IPS-20b (cell line): Measurements from ENCODE around the gene NPW.

Experiments used
- H3K27ac ChIP-seq: one replicate; pipeline ENCODE4 v1.5.1; 2013; ENCODE audit warnings: low read length
- H3K27me3 ChIP-seq: 2 replicates; pipeline ENCODE4 v1.6.1; 2013; ENCODE audit warnings: mild to moderate bottlenecking, low read length, inconsistent platforms; ENCODE audit not compliant: insufficient read depth
- H3K36me3 ChIP-seq: 2 replicates; pipeline ENCODE4 v1.6.1; 2013; ENCODE audit warnings: low read depth, mild to moderate bottlenecking, inconsistent platforms, low read length, moderate library complexity; ENCODE audit not compliant: insufficient read depth
- H3K4me1 ChIP-seq: 2 replicates; pipeline ENCODE4 v1.6.1; 2013; ENCODE audit warnings: mild to moderate bottlenecking, control low read depth, inconsistent platforms, low read length, moderate library complexity; ENCODE audit not compliant: insufficient read depth
- H3K4me3 ChIP-seq: 2 replicates; pipeline ENCODE4 v1.5.1; 2013; ENCODE audit warnings: mild to moderate bottlenecking, low read length, inconsistent platforms
- H3K9ac ChIP-seq: 2 replicates; pipeline ENCODE4 v1.6.1; 2013; ENCODE audit warnings: low read depth, mild to moderate bottlenecking, inconsistent platforms, low read length, moderate library complexity
- H3K9me3 ChIP-seq: 2 replicates; pipeline ENCODE4 v1.6.1; 2013; ENCODE audit warnings: mild to moderate bottlenecking, low read depth, low read length, inconsistent platforms; ENCODE audit not compliant: insufficient read depth

NPW gene

DNA sequence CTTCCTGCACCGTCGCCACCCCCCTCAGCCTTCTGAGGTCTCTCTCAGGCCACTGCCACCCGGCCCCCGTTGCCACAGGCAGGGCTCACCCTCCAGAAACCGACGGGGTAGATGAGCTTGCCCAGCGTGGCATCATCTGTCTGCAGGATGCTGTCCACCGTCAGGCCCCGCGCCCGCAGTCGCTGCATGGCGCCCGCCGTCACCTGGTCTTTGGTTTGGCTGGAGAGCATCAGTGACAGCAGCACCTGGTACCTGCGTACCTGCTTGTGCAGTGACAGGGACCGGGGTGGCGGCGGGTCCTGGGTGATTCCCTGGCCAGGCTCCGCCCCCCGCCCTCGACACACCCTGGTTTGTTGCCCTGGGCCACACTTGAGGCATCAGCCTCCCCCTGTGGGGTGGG is 25.0 kb downstream of the NPW start:
- H3K36me3 ChIP-seq: peaks cover 7% of the 10 kb centered on the region; the same call in 1 of the 2 replicates
- peaks cover 4% of the 10 kb centered on the region; the same call in 1 of the 2 replicates for H3K4me1 ChIP-seq
- no peak overlapping the region for H3K4me3 ChIP-seq
- H3K27me3 ChIP-seq: no peaks in the 10 kb centered on the region
- H3K27ac ChIP-seq: no peak overlapping the region
- no peak overlapping the region for H3K9ac ChIP-seq
- no peaks in the 10 kb centered on the region for H3K9me3 ChIP-seq

DNA sequence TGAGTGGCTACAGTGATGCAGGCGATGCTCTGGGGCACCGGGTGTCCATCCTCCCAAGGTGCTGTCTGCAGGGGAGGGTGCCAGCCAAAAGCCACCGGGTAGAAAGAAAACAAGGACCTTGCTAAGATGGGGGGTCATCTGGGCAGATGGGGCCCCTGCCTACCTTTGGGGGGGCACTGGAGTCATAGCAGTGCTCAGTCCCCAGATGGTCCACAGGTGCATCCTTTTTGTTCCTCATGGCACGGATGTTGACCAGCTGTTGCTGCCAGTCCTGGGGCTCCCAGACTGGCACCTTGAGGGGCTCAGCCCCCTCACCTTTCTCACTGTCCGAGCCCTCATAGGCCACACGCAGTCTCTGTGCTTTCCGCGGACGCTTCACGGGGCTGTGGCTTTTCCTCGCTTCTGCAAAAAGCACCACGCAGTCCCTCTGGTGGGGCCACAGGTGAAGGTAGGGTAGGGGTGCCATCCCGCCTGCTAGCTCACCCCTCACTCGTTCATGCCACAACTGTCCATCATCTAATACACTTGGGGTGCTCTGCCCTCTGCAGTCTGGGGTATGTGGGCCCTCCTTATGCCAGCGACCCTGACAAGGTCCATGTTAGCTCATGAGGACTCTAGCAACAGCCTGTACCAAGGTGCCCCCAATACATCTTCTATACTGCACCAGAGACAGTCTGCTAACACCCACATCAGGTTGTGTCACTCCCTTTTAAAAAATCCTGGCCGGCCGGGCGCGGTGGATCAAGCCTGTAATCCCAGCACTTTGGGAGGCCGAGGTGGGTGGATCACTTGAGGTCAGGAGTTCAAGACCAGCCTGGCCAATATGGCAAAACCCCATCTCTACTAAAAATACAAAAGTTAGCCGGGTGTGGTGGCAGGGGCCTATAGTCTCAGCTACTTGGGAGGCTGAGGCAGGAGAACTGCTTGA is 26.6 kb downstream of the NPW start:
- H3K4me3 ChIP-seq: peak overlapping the region; percentile 89; the same call in 1 of the 2 replicates
- peaks cover 17% of the 10 kb centered on the region; the same call in 1 of the 2 replicates for H3K36me3 ChIP-seq
- H3K27me3 ChIP-seq: no peaks in the 10 kb centered on the region
- peaks cover 4% of the 10 kb centered on the region; the same call in 1 of the 2 replicates for H3K4me1 ChIP-seq
- no peaks in the 10 kb centered on the region for H3K9me3 ChIP-seq
- no peak overlapping the region for H3K9ac ChIP-seq
- no peak overlapping the region for H3K27ac ChIP-seq

- Histone ChIP-seq H3K36me3 (peaks cover 22% of the 10 kb centered on the region; the same call in 1 of the 2 replicates), H3K4me1 (peaks cover 4% of the 10 kb centered on the region; the same call in 1 of the 2 replicates), H3K9me3 (no peaks in the 10 kb centered on the region), H3K9ac (peak overlapping the region; percentile 86; the same call in 1 of the 2 replicates), H3K27me3 (no peaks in the 10 kb centered on the region), H3K27ac (no peak overlapping the region), H3K4me3 (peak overlapping the region; percentile 89)
Measured at GRCh38 chr16:2046893-2047329, 27.3 kb downstream of the NPW start.

- no peaks in the 10 kb centered on the region for H3K27me3 ChIP-seq
- peak within 1 kb of the TSS; percentile 89 for H3K4me3 ChIP-seq
- H3K4me1 ChIP-seq: peaks cover 4% of the 10 kb centered on the region; the same call in 1 of the 2 replicates
- no peaks in the 10 kb centered on the region for H3K9me3 ChIP-seq
- H3K9ac ChIP-seq: peak within 1 kb of the TSS; percentile 86; the same call in 1 of the 2 replicates
- H3K36me3 ChIP-seq: peaks cover 28% of the 10 kb centered on the region; the same call in 1 of the 2 replicates
- no peak within 1 kb of the TSS for H3K27ac ChIP-seq
Measured at GRCh38 chr16:2047330-2048115, 27.9 kb downstream of the NPW start, which contains the start of the genes NTHL1 and TSC2. Gene NTHL1, minus strand, starts transcription at chr16:2047834. Its CDS starts 11 bp downstream, at chr16:2047823. Gene TSC2, plus strand, starts transcription at chr16:2047985. Its CDS starts 631 bp downstream, at chr16:2048616.

DNA sequence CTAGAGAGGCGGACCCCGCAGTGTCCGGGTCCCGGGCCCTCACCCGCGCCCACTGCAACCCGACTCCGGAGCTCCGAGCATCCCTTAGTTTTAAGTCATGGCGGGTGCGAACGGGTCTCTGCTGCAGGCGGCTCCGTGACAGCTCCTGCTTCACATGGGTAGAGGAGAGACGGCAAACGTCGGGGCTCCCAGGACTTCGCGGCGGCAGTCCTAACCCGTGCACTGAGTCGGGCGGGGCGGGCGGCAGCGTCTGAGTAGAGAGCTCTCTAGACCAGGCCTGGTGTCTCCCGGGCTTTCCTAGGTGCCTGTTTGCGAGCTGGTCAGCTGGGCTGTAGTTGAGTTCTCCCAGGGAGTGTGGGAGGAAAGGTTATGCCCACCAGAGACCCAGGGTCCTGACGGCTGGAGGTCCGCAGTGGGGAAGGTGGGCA is 28.5 kb downstream of the NPW start:
- Histone ChIP-seq H3K9ac (peak overlapping the region; percentile 79; the same call in 1 of the 2 replicates), H3K36me3 (peaks cover 30% of the 10 kb centered on the region; the same call in 1 of the 2 replicates), H3K27ac (no peak overlapping the region), H3K4me3 (peak overlapping the region; percentile 89), H3K4me1 (peaks cover 4% of the 10 kb centered on the region; the same call in 1 of the 2 replicates), H3K27me3 (no peaks in the 10 kb centered on the region), H3K9me3 (no peaks in the 10 kb centered on the region)

- Histone ChIP-seq H3K9me3 (no peaks in the 10 kb centered on the region), H3K27ac (no peak overlapping the region), H3K9ac (no peak overlapping the region), H3K4me1 (peaks cover 4% of the 10 kb centered on the region; the same call in 1 of the 2 replicates), H3K27me3 (no peaks in the 10 kb centered on the region), H3K36me3 (peaks cover 38% of the 10 kb centered on the region; the same call in 1 of the 2 replicates), H3K4me3 (no peak overlapping the region)
Measured at GRCh38 chr16:2053211-2053610, 33.6 kb downstream of the NPW start.

DNA sequence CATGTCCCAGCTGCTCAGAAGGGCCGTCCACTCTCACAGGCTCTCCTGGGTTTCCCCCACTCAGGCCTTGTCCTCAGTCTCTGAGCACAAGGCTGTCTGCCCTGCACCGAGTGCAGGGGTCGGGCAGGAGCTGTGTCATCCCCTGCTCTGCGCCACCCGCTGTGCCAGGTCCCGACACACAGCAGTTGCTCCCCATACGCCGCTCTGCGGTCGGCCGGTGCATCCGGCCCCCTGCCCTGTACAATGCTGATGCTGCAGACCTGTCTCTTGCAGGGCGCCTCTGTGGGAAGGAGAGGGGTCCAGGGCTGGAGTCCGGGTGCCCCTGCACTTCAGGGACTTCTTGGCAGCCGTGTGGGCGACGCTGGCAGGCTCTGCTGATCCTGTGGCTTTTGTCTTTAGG is 34.3 kb downstream of the NPW start:
- Histone ChIP-seq H3K9ac (no peak overlapping the region), H3K9me3 (no peaks in the 10 kb centered on the region), H3K4me1 (no peaks in the 10 kb centered on the region), H3K4me3 (no peak overlapping the region), H3K36me3 (peaks cover 38% of the 10 kb centered on the region; the same call in 1 of the 2 replicates), H3K27ac (no peak overlapping the region), H3K27me3 (no peaks in the 10 kb centered on the region)

- peaks cover 38% of the 10 kb centered on the region; the same call in 1 of the 2 replicates for H3K36me3 ChIP-seq
Measured at GRCh38 chr16:2054543-2055245, 35.1 kb downstream of the NPW start.

GRCh38 chr16:2056077-2056476 is 36.5 kb downstream of the NPW start:
- Histone ChIP-seq H3K36me3 (peaks cover 30% of the 10 kb centered on the region; the same call in 1 of the 2 replicates), H3K27ac (no peak overlapping the region), H3K9ac (no peak overlapping the region), H3K27me3 (no peaks in the 10 kb centered on the region), H3K9me3 (no peaks in the 10 kb centered on the region), H3K4me1 (no peaks in the 10 kb centered on the region), H3K4me3 (no peak overlapping the region)

More at GRCh38 chr16:2054543-2055245, 35.1 kb downstream of the NPW start:
- Histone ChIP-seq H3K9me3 (no peaks in the 10 kb centered on the region), H3K4me3 (no peak overlapping the region), H3K4me1 (no peaks in the 10 kb centered on the region), H3K9ac (no peak overlapping the region), H3K27ac (no peak overlapping the region), H3K27me3 (no peaks in the 10 kb centered on the region)

- Histone ChIP-seq H3K27ac (no peak overlapping the region), H3K27me3 (no peaks in the 10 kb centered on the region), H3K9ac (no peak overlapping the region), H3K36me3 (peaks cover 24% of the 10 kb centered on the region; the same call in 1 of the 2 replicates), H3K4me1 (no peaks in the 10 kb centered on the region), H3K9me3 (no peaks in the 10 kb centered on the region), H3K4me3 (no peak overlapping the region)
Measured at GRCh38 chr16:2056681-2057407, 37.3 kb downstream of the NPW start.
